H9 (cell line): ENCODE measurements around the gene S100A6. TPM values are rescaled to one million over a fixed set of nuclear protein-coding genes. Genes with fewer than 3 reads are reported as not detected.

Source experiments
- DNase-seq: peaks from one replicate; pipeline ENCODE4 v3.0.0-alpha.2; 2017
- H2AFZ ChIP-seq: one replicate; pipeline ENCODE4 v1.6.1; 2013; ENCODE audit warnings: mild to moderate bottlenecking, low read length, control low read depth, moderate library complexity
- H2AK5ac ChIP-seq: 2 replicates; pipeline ENCODE4 v1.6.1; 2013; ENCODE audit warnings: low read length, control low read depth, mixed read lengths; ENCODE audit not compliant: insufficient read length
- H2BK120ac ChIP-seq: one replicate; pipeline ENCODE4 v1.6.1; 2013; ENCODE audit warnings: low read depth, mild to moderate bottlenecking, low read length, control low read depth, inconsistent platforms; ENCODE audit not compliant: poor library complexity, severe bottlenecking
- H2BK12ac ChIP-seq: 2 replicates; pipeline ENCODE4 v1.6.1; 2013; ENCODE audit warnings: low read length, control low read depth, mixed read lengths, low read depth; ENCODE audit not compliant: insufficient read length
- H2BK15ac ChIP-seq: 2 replicates; pipeline ENCODE4 v1.6.1; 2013; ENCODE audit warnings: low read depth, low read length, control low read depth
- H2BK20ac ChIP-seq: one replicate; pipeline ENCODE4 v1.6.1; 2013; ENCODE audit warnings: low read depth, mild to moderate bottlenecking, low read length, control low read depth, inconsistent platforms; ENCODE audit not compliant: poor library complexity, severe bottlenecking
- H2BK5ac ChIP-seq: 2 replicates; pipeline ENCODE4 v1.6.1; 2013; ENCODE audit warnings: low read length, control low read depth, mixed read lengths; ENCODE audit not compliant: insufficient read length
- H3K14ac ChIP-seq: 2 replicates; pipeline ENCODE4 v1.6.1; 2013; ENCODE audit warnings: low read length, control low read depth; ENCODE audit not compliant: insufficient read depth
- H3K18ac ChIP-seq: 2 replicates; pipeline ENCODE4 v1.6.1; 2013; ENCODE audit warnings: low read depth, mild to moderate bottlenecking, mixed read lengths, low read length, control low read depth; ENCODE audit not compliant: insufficient read length
- H3K23ac ChIP-seq: 2 replicates; pipeline ENCODE4 v1.6.1; 2013; ENCODE audit warnings: low read length, control low read depth, mixed read lengths, low read depth; ENCODE audit not compliant: insufficient read length
- H3K23me2 ChIP-seq: 2 replicates; pipeline ENCODE4 v1.6.1; 2013; ENCODE audit warnings: low read depth, mild to moderate bottlenecking, mixed read lengths, low read length, control low read depth; ENCODE audit not compliant: insufficient read length, poor library complexity, severe bottlenecking
- H3K27ac ChIP-seq: 2 replicates; pipeline ENCODE4 v1.5.1; 2013; ENCODE audit warnings: low read length, control low read depth, mixed read lengths, low read depth; ENCODE audit not compliant: insufficient read length
- H3K27me3 ChIP-seq: 2 replicates; pipeline ENCODE4 v1.6.1; 2013; ENCODE audit warnings: low read length, control low read depth, inconsistent platforms; ENCODE audit not compliant: insufficient read depth
- H3K4ac ChIP-seq: 2 replicates; pipeline ENCODE4 v1.6.1; 2013; ENCODE audit warnings: low read depth, mild to moderate bottlenecking, control low read depth, inconsistent platforms, low read length, moderate library complexity
- H3K4me1 ChIP-seq: 2 replicates; pipeline ENCODE4 v1.6.1; 2013; ENCODE audit warnings: low read length, control low read depth, inconsistent platforms; ENCODE audit not compliant: insufficient read depth
- H3K4me2 ChIP-seq: 2 replicates; pipeline ENCODE4 v1.6.1; 2013; ENCODE audit warnings: low read length, control low read depth, mixed read lengths; ENCODE audit not compliant: insufficient read length, insufficient read depth
- H3K56ac ChIP-seq: 2 replicates; pipeline ENCODE4 v1.6.1; 2013; ENCODE audit warnings: low read depth, mild to moderate bottlenecking, mixed read lengths, low read length, control low read depth; ENCODE audit not compliant: insufficient read length
- H3K79me1 ChIP-seq: 2 replicates; pipeline ENCODE4 v1.6.1; 2013; ENCODE audit warnings: low read depth, mild to moderate bottlenecking, moderate library complexity, low read length, control low read depth, inconsistent platforms; ENCODE audit not compliant: insufficient read depth, poor library complexity, severe bottlenecking
- H3K79me2 ChIP-seq: 2 replicates; pipeline ENCODE4 v1.6.1; 2013; ENCODE audit warnings: low read length, control low read depth, inconsistent platforms; ENCODE audit not compliant: insufficient read depth
- H3K9ac ChIP-seq: 2 replicates; pipeline ENCODE4 v1.6.1; 2013; ENCODE audit warnings: low read length, control low read depth, mixed read lengths; ENCODE audit not compliant: insufficient read length; ENCODE audit errors: extremely low read depth
- H3K9me3 ChIP-seq: one replicate; pipeline ENCODE4 v1.6.1; 2013; ENCODE audit warnings: low read depth, low read length, inconsistent platforms; ENCODE audit not compliant: control insufficient read depth
- H3T11ph ChIP-seq: one replicate; pipeline ENCODE4 v1.6.1; 2013; ENCODE audit warnings: mild to moderate bottlenecking, low read length, control low read depth, inconsistent platforms
- H4K20me1 ChIP-seq: one replicate; pipeline ENCODE4 v1.6.1; 2013; ENCODE audit not compliant: control insufficient read depth, insufficient read length, insufficient read depth
- H4K5ac ChIP-seq: 2 replicates; pipeline ENCODE4 v1.6.1; 2013; ENCODE audit warnings: low read depth, mild to moderate bottlenecking, mixed read lengths, low read length, control low read depth; ENCODE audit not compliant: insufficient read length
- H4K8ac ChIP-seq: replicated peaks from 2 replicates; pipeline ENCODE4 v1.6.1; 2013; ENCODE audit warnings: low read length, control low read depth, mixed read lengths, low read depth; ENCODE audit not compliant: insufficient read length
- H4K91ac ChIP-seq: 2 replicates; pipeline ENCODE4 v1.6.1; 2013; ENCODE audit warnings: low read depth, mild to moderate bottlenecking, moderate library complexity, mixed read lengths, low read length, control low read depth; ENCODE audit not compliant: insufficient read length
- H3K27ac Mint-ChIP-seq, 3 experiments: 2 replicates in 2 of 3; 3 replicates in 1 of 3; pipeline ENCODE4 v1.8.0; 2020 to 2021; ENCODE audit warnings: mixed read lengths in 3 of 3, mild to moderate bottlenecking in 1 of 3, moderate library complexity in 1 of 3
- H3K27me3 Mint-ChIP-seq: 2 replicates; pipeline ENCODE4 v1.8.0; 2021; ENCODE audit warnings: low read depth, mild to moderate bottlenecking, moderate library complexity, mixed read lengths
- H3K36me3 Mint-ChIP-seq, 3 experiments: 2 replicates in 2 of 3; 3 replicates in 1 of 3; pipeline ENCODE4 v1.8.0; 2020 to 2021; ENCODE audit warnings: low read depth in 3 of 3, mixed read lengths in 3 of 3; ENCODE audit not compliant: insufficient read depth in 1 of 3
- H3K4me1 Mint-ChIP-seq, 2 experiments: 2 replicates each; pipeline ENCODE4 v1.8.0; 2020; ENCODE audit warnings: mixed read lengths in 2 of 2
- H3K4me3 Mint-ChIP-seq, 2 experiments: 2 replicates in 1 of 2; 3 replicates in 1 of 2; pipeline ENCODE4 v1.8.0; 2020 to 2021; ENCODE audit warnings: mild to moderate bottlenecking in 2 of 2, mixed read lengths in 2 of 2, moderate library complexity in 1 of 2
- H3K9me3 Mint-ChIP-seq, 2 experiments: 2 replicates in 1 of 2; 3 replicates in 1 of 2; pipeline ENCODE4 v1.8.0; 2020; ENCODE audit warnings: mild to moderate bottlenecking in 2 of 2, mixed read lengths in 2 of 2, moderate library complexity in 1 of 2
- CTCF ChIP-seq: fragments of 200-600 bp; sonication (generic); conservative IDR thresholded peaks from 3 replicates; pipeline ENCODE4 v1.8.0; 2021; ENCODE audit warnings: antibody characterized with exemption, mild to moderate bottlenecking
- WGBS: extraction: QIAGEN DNeasy Blood & Tissue Kit; methylation state at CpG from one replicate; pipeline ENCODE4 v1.1.7; 2013; ENCODE audit warnings: missing lambda C conversion rate, low lambda C conversion rate, mixed read lengths; ENCODE audit not compliant: insufficient read length; ENCODE audit errors: extremely low coverage; 5-methylcytosine and 5-hydroxymethylcytosine counted together
- total RNA-seq: library from RNA; stranded (reverse); gene quantifications from 2 replicates; pipeline ENCODE4 v1.2.1, GENCODE V29; 2021

Gene S100A6
- total RNA-seq, 1 experiment from 2014 or later: not detected

- peaks cover 41 to 59% of the 10 kb centered on the region in 2 experiments for H3K4me1 Mint-ChIP-seq
- H2AK5ac ChIP-seq: no peak overlapping the region
- H3K56ac ChIP-seq: no peak overlapping the region
- no peak overlapping the region for H2AFZ ChIP-seq
- H3K79me2 ChIP-seq: no peaks in the 10 kb centered on the region
- H3K27ac Mint-ChIP-seq: peak overlapping the region in 1 of 3 experiments; percentile 46; a peak in 1 of 7 replicates
- H3K4ac ChIP-seq: no peak overlapping the region
- peak overlapping the region in 1 of 2 experiments; percentile 18; a peak in 1 of 5 replicates for H3K4me3 Mint-ChIP-seq
- H3K18ac ChIP-seq: no peak overlapping the region
- H3K9me3 ChIP-seq: no peaks in the 10 kb centered on the region
- no peak overlapping the region for H4K91ac ChIP-seq
- no peak overlapping the region for H3K27ac ChIP-seq
- no peak overlapping the region for H2BK5ac ChIP-seq
- H3K23me2 ChIP-seq: no peaks in the 10 kb centered on the region
- no CpG with 5 or more reads among the region's 4 CpGs for WGBS
- H4K8ac ChIP-seq: no peak overlapping the region
- no peak overlapping the region for H3K4me2 ChIP-seq
- H4K20me1 ChIP-seq: no peaks in the 10 kb centered on the region
- no peak overlapping the region for H4K5ac ChIP-seq
- H3K4me1 ChIP-seq: peaks cover under 1% of the 10 kb centered on the region; the same call in 1 of the 2 replicates
- no peak for DNase-seq
- peak overlapping the region; percentile 39 for H3K14ac ChIP-seq
- no peaks in the 10 kb centered on the region for H3K79me1 ChIP-seq
- no peaks in the 10 kb centered on the region for H3K27me3 ChIP-seq
- no peak overlapping the region for H3T11ph ChIP-seq
- H3K9me3 Mint-ChIP-seq: no peaks in the 10 kb centered on the region
- H2BK12ac ChIP-seq: no peak overlapping the region
- H2BK120ac ChIP-seq: no peak overlapping the region
- H3K23ac ChIP-seq: no peak overlapping the region
- H2BK20ac ChIP-seq: no peak overlapping the region
- H3K36me3 Mint-ChIP-seq: no peaks in the 10 kb centered on the region
- H3K9ac ChIP-seq: no peak overlapping the region
- TF ChIP-seq CTCF: no peak
- no peaks in the 10 kb centered on the region; the same call in 1 of the 2 replicates for H3K27me3 Mint-ChIP-seq
- no peak overlapping the region for H2BK15ac ChIP-seq
These were observed 14.6 kb upstream of the S100A6 start for GRCh38 chr1:153550398-153550758.
